G401 (cell line): ENCODE measurements around the gene ENDOV. TPM values are rescaled to one million over a fixed set of nuclear protein-coding genes. Genes with fewer than 3 reads are reported as not detected.

ENCODE experiments used
- DNase-seq: peaks from one replicate; pipeline ENCODE4 v3.0.0-alpha.2; 2015; ENCODE audit warnings: low spot score
- in situ Hi-C: cut with HindIII; loops from 2 replicates; pipeline ENCODE4 v1.10.0; 2016; ENCODE audit warnings: low sequenced_read_pairs, mixed read lengths
- total RNA-seq: library from RNA; depleted of rRNA; stranded (reverse); fragments of >200 nt; shearing (Covaris generic); gene quantifications from 2 replicates; pipeline ENCODE4 v1.2.3, GENCODE V29; 2014

Gene ENDOV
- total RNA-seq, 1 experiment from 2014 or later: 30.7 TPM

GRCh38 chr17:80444644-80444979 lies 29.6 kb downstream of the ENDOV start:
- no peak for DNase-seq
- in situ Hi-C loops: no loop called here

- in situ Hi-C loops: no loop called here
- DNase-seq: no peak
Observed at GRCh38 chr17:80445007-80445725, 30.2 kb downstream of the ENDOV start.

GRCh38 chr17:80445726-80446110 lies 30.8 kb downstream of the ENDOV start:
- in situ Hi-C loops: no loop called here
- DNase-seq: peak; percentile 66

GRCh38 chr17:80446645-80447405 lies 31.9 kb downstream of the ENDOV start:
- in situ Hi-C loops: no loop called here
- DNase-seq: no peak

- in situ Hi-C loops: no loop called here
Observed at GRCh38 chr17:80447790-80448189, 32.8 kb downstream of the ENDOV start.

GRCh38 chr17:80449194-80449929 lies 34.4 kb downstream of the ENDOV start:
- in situ Hi-C loops: no loop called here
- peak; percentile 86 for DNase-seq

More at GRCh38 chr17:80447790-80448189, 32.8 kb downstream of the ENDOV start:
- DNase-seq: no peak

GRCh38 chr17:80449930-80450576 lies 35.1 kb downstream of the ENDOV start:
- in situ Hi-C loops: no loop called here
- DNase-seq: peak; percentile 62

GRCh38 chr17:80451104-80451775 lies 36.3 kb downstream of the ENDOV start:
- in situ Hi-C loops: no loop called here
- DNase-seq: no peak

GRCh38 chr17:80452173-80452915 lies 37.4 kb downstream of the ENDOV start:
- peak; percentile 95 for DNase-seq
- in situ Hi-C loops: no loop called here

GRCh38 chr17:80453126-80453997 lies 38.4 kb downstream of the ENDOV start:
- in situ Hi-C loops: no loop called here
- DNase-seq: no peak

GRCh38 chr17:80453998-80454556 lies 39.1 kb downstream of the ENDOV start:
- no peak for DNase-seq
- in situ Hi-C loops: no loop called here

- DNase-seq: peak; percentile 95
- in situ Hi-C loops: no loop called here
Observed at GRCh38 chr17:80454557-80455335, 39.8 kb downstream of the ENDOV start.

- in situ Hi-C loops: no loop called here
- DNase-seq: peak; percentile 62
Observed at GRCh38 chr17:80455336-80455710, 40.4 kb downstream of the ENDOV start.

GRCh38 chr17:80455784-80456183 lies 40.8 kb downstream of the ENDOV start:
- in situ Hi-C loops: no loop called here
- no peak for DNase-seq

GRCh38 chr17:80456465-80457235 lies 41.7 kb downstream of the ENDOV start:
- in situ Hi-C loops: no loop called here
- DNase-seq: no peak
